Raji (cell line): ENCODE measurements around the gene ZBTB46.

ENCODE experiments used
- POLR2A ChIP-seq: IDR thresholded peaks from 2 replicates; pipeline ENCODE4 v1.6.1; 2011; ENCODE audit warnings: low read depth, low read length, control low read depth; ENCODE audit not compliant: insufficient read depth

Gene ZBTB46, protein sequence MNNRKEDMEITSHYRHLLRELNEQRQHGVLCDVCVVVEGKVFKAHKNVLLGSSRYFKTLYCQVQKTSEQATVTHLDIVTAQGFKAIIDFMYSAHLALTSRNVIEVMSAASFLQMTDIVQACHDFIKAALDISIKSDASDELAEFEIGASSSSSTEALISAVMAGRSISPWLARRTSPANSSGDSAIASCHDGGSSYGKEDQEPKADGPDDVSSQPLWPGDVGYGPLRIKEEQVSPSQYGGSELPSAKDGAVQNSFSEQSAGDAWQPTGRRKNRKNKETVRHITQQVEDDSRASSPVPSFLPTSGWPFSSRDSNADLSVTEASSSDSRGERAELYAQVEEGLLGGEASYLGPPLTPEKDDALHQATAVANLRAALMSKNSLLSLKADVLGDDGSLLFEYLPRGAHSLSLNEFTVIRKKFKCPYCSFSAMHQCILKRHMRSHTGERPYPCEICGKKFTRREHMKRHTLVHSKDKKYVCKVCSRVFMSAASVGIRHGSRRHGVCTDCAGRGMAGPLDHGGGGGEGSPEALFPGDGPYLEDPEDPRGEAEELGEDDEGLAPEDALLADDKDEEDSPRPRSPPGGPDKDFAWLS

DNA sequence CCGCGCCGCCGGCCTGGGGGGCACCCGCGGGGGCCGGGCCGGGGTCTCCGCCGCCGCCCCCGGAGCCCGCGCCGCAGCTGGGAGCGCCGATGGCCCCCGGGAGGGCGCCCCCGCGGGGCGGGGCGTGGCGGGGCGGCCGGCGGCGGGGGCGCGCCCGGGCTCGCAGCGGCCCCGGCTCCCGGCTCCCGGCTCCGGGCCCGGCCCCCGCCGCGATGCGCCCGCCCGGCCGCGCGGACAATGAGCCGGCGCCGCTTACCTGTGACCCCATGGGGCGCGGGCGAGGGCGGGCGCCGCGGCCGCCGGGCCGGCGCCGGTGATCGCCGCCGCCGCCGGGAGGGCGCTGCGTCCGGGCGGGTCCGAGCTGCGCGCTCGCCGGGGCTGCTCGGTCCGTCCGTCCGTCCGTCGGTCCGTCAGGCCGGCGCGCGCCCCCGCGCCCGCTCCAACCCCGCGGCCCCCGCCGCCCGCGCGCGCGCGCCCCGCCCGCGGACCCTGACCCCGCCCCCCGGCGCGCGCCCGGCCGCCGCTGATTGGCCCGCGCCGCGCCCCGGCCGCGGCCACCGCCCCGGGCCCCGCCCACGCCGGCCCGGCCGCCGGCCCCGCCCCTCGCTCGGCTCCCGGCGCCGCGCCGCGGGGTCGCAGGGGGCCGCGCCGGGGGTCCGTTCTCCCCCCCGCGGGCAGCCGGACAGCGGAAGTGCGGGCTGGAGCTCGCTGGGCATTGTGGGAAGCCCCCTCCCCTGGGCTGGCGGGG is at the start of gene ZBTB46:
ZBTB46 (minus strand) TSS at position 424 of the 748 bp plus-strand sequence. CDS start 40,507 bp downstream, outside the sequence.
- TF ChIP-seq POLR2A, result no peak

DNA sequence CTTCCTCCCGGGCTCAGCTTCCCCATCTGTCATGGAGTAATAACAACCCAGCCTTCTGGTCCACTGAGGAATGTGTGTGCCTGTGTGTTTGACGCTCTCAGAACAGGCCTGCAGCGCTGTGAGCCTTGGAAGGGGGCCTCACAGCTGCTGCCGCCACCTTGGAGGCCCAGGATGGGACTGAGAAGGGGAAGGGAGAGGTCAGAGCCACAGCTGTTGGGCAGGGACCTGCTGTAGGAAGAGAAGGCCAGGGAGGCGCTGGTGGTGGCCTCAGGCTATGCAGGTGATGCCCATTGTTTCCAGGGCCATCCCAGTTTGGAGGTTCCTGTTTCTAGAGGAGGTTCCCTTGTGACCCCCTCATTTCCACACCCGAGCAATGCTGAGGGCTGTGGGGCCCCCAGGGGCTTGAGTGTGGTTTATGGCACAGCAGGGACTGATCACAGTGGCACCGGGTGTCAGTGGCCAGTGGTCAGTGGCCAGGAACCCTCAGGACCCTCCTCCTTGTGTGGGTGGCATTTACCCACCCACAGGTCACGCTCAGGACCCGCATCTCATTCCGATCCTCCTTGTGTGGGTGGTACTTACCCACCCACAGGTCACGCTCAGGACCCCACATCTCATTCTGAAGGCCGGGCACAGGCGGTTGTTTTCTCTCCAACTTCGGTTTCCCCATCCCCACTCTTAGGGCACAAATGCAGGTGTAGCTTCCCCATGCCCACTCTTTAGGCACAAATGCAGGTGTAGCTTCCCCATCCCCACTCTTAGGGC is 48.0 kb upstream of the ZBTB46 start:
- TF ChIP-seq POLR2A, result no peak

DNA sequence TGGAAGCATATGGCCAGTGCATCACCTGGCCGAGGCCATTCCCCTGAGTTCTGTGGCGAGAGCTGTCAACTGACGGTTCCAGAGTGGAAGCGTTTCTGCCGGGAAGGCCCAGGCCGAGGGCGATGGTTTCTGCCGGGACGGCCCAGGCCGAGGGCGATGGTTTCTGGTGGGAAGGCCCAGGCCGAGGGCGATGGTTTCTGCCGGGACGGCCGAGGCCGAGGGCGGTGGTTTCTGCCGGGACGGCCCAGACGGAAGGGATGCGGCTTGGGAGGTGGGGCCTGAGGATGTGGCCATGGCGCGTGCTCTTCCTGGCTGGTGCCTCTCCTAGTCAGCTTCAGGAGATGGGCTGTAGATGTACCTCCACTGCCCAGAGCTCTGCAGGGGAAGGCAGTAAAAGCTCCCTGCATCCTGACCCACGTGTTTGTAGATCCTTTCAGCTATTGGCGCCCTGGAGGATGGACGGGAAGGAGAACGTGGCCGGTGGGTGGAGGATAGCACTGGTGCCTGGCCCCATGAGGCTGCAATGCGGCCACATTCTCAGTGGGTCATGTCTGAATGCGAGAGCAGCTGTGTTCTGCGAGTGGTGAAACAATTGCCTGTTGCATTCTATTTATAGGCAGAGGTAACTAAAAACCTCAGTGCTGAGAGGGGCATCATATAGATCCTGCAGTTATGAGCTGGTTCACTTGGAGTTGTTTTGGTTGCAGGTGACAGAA is 46.8 kb upstream of the ZBTB46 start:
- TF ChIP-seq POLR2A, result no peak

DNA sequence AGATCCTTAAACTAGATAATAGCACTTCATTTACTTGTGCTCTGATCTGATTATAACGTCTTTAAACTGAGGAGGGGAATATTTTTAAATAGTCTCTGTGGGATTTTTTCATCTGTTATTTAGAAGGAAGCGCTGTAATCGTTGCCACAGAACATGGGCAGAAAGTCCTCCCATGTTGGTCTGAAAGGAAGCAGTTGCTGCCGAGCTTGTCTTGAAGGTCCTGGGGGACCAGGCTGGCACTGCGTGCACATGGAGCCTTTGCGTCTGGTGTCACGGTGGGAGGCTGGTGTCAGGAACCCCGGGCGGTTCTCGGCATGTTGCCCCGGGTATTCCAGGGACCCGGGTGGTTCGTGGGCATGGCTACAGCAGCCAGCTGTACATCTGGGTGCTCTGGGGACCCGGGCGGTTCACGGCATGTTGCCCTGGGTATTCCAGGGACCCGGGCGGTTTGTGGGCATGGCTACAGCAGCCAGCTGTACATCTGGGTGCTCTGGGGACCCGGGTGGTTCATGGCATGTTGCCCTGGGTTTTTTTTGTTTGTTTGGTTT is 45.5 kb upstream of the ZBTB46 start:
- no peak for TF ChIP-seq POLR2A

DNA sequence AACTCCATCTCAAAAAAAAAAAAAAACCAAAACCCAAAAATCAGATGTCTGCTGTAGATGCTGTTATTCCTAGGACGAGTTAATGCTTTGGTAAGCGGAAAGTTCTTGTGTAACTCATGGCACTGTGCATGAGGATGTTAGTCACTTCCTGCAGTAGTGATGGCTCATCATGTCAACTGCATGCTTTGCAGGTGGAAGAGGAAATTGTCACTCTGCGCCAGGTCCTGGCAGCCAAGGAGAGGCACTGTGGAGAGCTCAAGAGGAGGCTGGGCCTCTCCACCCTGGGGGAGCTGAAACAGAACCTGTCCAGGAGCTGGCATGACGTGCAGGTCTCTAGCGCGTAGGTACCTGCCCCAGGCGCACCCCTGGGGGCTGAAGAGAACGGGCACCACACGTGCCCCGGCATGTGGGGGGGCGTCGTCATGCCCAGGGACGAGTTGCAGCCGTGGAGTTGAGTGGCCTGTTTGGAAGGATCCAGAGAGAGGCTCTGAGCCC is 42.5 kb upstream of the ZBTB46 start:
- TF ChIP-seq POLR2A, result no peak

DNA sequence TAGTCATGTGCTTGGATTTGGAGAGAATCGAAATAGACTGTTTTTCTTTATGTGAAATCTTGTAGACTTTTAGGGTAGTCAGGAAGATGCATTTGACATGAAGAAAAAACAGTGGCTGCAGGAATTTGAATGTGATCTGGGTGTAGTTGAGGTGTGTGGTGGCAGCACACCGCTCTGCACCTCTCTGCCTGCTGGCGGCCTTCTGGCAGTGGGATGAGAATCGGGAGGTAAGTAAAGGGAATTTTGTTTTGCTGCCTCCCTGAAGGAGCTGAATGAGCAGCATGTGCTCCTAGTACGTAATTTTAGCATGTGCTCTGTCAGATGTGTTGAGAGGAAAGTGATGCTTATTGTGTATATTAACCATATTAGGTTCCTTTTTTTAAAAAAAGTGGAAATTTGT is 37.2 kb upstream of the ZBTB46 start:
- TF ChIP-seq POLR2A, result no peak

DNA sequence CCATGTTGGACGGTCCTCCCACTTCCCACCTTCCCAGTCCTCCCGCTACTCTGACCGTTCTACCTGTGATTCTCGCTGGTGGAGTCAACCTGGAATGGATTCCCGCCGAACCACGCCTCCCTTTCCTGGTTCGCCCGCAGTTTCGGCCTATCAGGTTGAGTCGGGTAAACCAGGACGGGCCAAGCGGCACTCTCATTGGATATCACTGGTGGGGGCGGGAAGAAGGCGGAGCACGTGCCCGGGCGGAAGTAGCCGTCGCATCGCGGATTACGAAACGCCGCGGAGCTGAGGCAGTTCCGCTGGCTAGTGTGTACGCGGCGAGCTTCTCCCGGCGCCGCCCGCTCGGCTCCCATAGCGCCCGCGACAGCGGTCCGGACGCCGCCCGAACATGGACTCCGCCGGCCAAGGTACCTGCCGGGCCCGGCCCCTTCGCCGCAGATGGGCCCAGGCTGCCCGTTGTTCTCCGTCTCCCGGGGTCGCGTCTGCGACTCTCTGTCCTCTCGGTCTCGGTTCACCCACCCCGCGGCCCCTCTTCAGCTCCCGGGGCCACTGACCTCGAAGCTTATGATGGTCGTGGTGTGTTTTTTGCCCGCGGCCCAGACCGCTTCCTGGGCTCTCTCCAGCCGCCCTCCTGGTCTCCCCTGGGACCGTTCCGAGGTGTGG is 34.0 kb upstream of the ZBTB46 start, which contains the start of gene TPD52L2:
TPD52L2 (plus strand) TSS at position 293 of the 663 bp plus-strand sequence; CDS start at position 389, 96 bp downstream.
- peak; percentile 87 for TF ChIP-seq POLR2A

DNA sequence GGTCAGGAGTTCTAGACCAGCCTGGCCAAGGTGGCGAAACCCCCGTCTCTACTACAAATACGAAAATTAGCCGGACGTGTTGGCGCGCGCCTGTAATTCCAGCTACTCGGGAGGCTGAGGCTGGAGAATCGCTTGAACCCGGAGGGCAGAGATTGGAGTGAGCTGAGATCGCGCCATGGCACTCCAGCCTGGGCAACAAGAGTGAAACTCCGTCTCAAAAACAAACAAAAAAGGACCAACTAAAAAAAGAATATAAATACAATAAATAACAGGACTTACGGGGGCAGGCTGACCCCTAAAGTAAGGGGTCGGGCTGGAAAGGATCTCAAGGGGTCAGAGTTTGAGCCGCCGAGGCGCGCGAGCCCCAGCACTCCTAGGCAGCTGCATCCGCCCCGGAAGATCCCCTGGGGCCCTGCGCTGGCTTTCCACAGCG is 33.5 kb upstream of the ZBTB46 start:
- no peak for TF ChIP-seq POLR2A

DNA sequence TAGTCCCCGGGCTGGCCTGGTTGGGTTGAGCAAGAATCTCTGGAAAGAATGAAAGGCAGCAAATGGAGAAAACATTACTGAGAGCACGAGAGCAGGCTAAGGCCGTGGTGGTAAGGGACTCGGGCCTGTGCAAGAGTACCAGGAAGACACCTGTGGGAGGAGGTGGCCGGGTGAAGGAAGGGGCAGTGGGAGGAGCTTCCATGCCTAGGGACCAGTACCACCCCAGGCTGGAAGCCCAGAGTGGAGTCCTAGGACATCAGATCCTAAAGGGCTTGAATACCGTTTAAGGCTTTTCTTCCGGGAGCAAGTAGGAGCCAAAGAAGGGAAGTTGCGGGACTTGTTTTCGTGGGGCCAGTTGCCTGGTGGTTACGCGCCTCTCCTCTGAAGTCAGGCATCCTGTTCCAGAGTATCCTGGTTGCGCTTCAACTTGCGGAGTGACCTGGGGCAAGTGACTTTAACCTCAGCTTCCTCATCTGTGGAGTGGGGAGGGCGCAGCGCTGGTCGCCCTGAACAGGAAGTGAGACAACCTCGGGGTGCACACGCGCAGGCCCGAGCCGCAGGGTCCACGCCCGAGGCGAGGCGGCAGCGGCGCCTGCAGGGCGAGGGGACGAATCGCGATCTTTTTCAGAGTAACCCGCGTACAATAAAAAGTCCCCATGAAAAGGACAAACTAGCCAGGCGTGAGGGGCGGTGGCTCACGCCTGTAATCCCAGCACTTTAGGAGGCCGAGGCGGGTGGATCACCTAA is 32.9 kb upstream of the ZBTB46 start:
- peak; percentile 79 for TF ChIP-seq POLR2A

DNA sequence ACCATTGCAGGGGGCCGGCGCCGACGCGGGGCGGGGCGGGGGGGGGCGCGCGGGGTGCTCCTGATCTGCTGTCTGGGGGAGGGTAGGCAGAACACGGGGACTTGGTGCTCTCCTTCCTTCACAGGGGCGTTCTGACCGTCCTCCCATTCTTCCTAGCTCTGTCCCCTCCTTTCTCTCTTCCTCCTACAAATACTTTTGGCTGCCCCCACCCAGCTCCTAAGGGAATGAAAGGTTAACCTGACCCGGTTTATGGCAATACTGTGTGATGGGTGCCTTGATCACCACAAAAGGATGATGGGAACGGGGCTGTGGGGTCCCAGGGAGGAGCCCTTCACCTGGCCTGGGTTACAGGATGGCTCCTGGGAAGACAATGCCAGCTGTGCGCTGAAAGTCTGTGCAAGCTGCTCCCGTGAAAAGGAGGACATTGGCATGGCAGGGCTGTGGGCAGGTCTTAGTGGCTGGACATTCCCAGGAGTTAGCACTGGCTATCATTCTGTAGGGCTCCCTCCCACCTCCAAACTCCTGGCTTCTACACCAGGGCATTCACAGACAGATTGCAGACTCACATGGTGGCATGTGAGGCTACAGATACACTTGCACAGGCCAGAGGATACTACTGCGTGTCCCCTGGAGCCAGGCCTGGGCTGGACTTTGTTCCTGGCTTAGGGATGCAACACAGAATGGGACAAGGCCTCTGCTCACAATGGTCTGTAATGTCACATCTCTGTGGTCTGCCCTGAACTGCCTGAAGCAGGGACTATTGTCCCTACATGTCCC is 32.1 kb upstream of the ZBTB46 start:
- TF ChIP-seq POLR2A, result no peak

DNA sequence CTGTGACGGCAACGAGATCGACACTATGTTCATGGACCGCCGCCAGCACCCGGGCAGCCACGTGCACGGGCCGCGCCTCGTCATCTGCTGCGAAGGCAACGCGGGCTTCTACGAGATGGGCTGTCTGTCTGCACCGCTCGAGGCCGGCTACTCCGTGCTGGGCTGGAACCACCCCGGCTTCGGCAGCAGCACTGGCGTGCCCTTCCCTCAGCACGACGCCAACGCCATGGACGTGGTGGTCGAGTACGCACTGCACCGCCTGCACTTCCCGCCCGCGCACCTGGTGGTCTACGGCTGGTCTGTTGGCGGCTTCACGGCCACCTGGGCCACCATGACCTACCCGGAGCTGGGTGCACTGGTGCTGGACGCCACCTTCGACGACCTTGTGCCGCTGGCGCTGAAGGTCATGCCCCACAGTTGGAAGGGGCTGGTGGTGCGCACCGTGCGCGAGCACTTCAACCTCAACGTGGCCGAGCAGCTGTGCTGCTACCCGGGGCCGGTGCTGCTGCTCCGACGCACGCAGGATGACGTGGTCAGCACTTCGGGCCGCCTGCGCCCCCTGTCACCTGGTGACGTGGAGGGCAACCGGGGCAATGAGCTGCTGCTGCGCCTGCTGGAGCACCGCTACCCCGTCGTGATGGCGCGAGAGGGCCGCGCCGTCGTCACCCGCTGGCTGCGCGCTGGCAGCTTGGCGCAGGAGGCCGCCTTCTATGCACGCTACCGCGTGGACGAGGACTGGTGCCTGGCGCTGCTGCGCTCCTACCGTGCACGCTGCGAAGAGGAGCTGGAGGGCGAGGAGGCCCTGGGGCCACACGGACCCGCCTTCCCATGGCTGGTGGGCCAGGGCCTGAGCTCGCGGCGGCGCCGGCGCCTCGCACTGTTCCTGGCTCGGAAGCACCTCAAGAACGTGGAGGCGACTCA is 31.2 kb upstream of the ZBTB46 start:
- TF ChIP-seq POLR2A, result no peak
